GM19240 (cell line): ENCODE data around the gene CCNG2.

Experiments used
- DNase-seq: peaks from one replicate; pipeline ENCODE4 v3.0.0; 2011; ENCODE audit warnings: low spot score; ENCODE audit not compliant: insufficient read length

Gene CCNG2

GRCh38 chr4:77201857-77202256 is 44.9 kb downstream of the CCNG2 start:
- no peak for DNase-seq

- no peak for DNase-seq
These were observed 45.5 kb downstream of the CCNG2 start for GRCh38 chr4:77202491-77202890.

GRCh38 chr4:77203380-77204197 is 46.6 kb downstream of the CCNG2 start:
- DNase-seq = peak; percentile 30

GRCh38 chr4:77204621-77205020 is 47.6 kb downstream of the CCNG2 start:
- DNase-seq = no peak

GRCh38 chr4:77209012-77209411 is 52.0 kb downstream of the CCNG2 start:
- DNase-seq = no peak

- no peak for DNase-seq
These were observed 52.9 kb downstream of the CCNG2 start for GRCh38 chr4:77209936-77210335.

- DNase-seq = no peak
These were observed 58.1 kb downstream of the CCNG2 start for GRCh38 chr4:77215107-77215506.

- no peak for DNase-seq
These were observed 60.5 kb downstream of the CCNG2 start for GRCh38 chr4:77217526-77217925.

- no peak for DNase-seq
These were observed 62.3 kb downstream of the CCNG2 start for GRCh38 chr4:77219266-77219665.
